ENCODE results near the gene LMOD1. TPM values are rescaled to one million over a fixed set of nuclear protein-coding genes. Genes with fewer than 3 reads are reported as not detected.

Gene LMOD1

Small RNA genes within 50 kb of the gene (small RNA-seq; reads per million reads assigned to genes)
- gene MIR6739 (ENCODE audit: insufficient read depth): 3.5 reads per million
- gene RF00156 (ENCODE audit: insufficient read depth): not detected
